HEK293 (cell line): ENCODE data around the gene AP1B1.
"Not testable (repeated sequence)": the region's sequence is repeated elsewhere in the genome, so short reads cannot be mapped to it uniquely, and the experiment has no call there.

Experiments used
- REPIN1 ChIP-seq: fragments of 450-650 bp; formaldehyde crosslinking; IDR thresholded peaks from 2 replicates; pipeline ENCODE4 v1.5.1; 2017; ENCODE audit warnings: missing biosample characterization, missing genetic modification characterization, low read depth
- TCF7L2 ChIP-seq: IDR thresholded peaks from 2 replicates; pipeline ENCODE4 v1.6.1; 2011; ENCODE audit warnings: low read depth, mild to moderate bottlenecking, inconsistent platforms, low read length, moderate library complexity, borderline replicate concordance
- YY1 ChIP-seq: fragments of 450-650 bp; formaldehyde crosslinking; IDR thresholded peaks from 2 replicates; pipeline ENCODE4 v1.5.1; 2018; ENCODE audit warnings: missing biosample characterization, missing genetic modification characterization
- ZBTB21 ChIP-seq: fragments of 450-650 bp; formaldehyde crosslinking; IDR thresholded peaks from 2 replicates; pipeline ENCODE4 v1.5.1; 2017; ENCODE audit warnings: missing biosample characterization, missing genetic modification characterization
- ZNF184 ChIP-seq: fragments of 450-650 bp; IDR thresholded peaks from 2 replicates; pipeline ENCODE4 v1.5.1; 2018; ENCODE audit warnings: missing biosample characterization, mild to moderate bottlenecking, missing genetic modification characterization
- ZNF274 ChIP-seq, 2 experiments: fragments of 200-500 bp in 1 of 2; fragments of 450-650 bp in 1 of 2; sonication (Bioruptor generic) in 1 of 2; formaldehyde crosslinking in 1 of 2; IDR thresholded peaks; 2 replicates each; pipeline versions ENCODE4 v1.5.1 to v1.6.1; 2014 to 2016; ENCODE audit warnings: borderline replicate concordance in 1 of 2, inconsistent platforms in 1 of 2, low read length in 1 of 2, missing biosample characterization in 1 of 2, missing genetic modification characterization in 1 of 2
- ZNF48 ChIP-seq: fragments of 450-650 bp; formaldehyde crosslinking; IDR thresholded peaks from 2 replicates; pipeline ENCODE4 v1.5.1; 2016; ENCODE audit warnings: missing biosample characterization, missing genetic modification characterization
- ZNF529 ChIP-seq: fragments of 450-650 bp; formaldehyde crosslinking; IDR thresholded peaks from 2 replicates; pipeline ENCODE4 v1.5.1; 2017; ENCODE audit warnings: missing genetic modification characterization, missing biosample characterization; ENCODE audit not compliant: insufficient replicate concordance
- TF ChIP-seq, protein P1 (sequence below): fragments of 450-650 bp; formaldehyde crosslinking; IDR thresholded peaks from 2 replicates; pipeline ENCODE4 v1.5.1; 2016; ENCODE audit warnings: missing biosample characterization, missing genetic modification characterization
- TF ChIP-seq, protein P2 (sequence below): fragments of 450-650 bp; formaldehyde crosslinking; IDR thresholded peaks from 2 replicates; pipeline ENCODE4 v1.5.1; 2016; ENCODE audit warnings: missing biosample characterization, missing genetic modification characterization

GRCh38 chr22:29412772-29413171 is 24.4 kb upstream of the AP1B1 start:
- TF ChIP-seq, protein P1, sequence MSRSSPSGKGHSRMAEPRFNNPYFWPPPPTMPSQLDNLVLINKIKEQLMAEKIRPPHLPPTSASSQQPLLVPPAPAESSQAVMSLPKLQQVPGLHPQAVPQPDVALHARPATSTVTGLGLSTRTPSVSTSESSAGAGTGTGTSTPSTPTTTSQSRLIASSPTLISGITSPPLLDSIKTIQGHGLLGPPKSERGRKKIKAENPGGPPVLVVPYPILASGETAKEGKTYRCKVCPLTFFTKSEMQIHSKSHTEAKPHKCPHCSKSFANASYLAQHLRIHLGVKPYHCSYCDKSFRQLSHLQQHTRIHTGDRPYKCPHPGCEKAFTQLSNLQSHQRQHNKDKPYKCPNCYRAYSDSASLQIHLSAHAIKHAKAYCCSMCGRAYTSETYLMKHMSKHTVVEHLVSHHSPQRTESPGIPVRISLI (tag by site-specific recombination), result not testable (repeated sequence)
- not testable (repeated sequence) for TF ChIP-seq ZNF184 (tag by site-specific recombination); ZNF529; YY1; REPIN1 (tag by site-specific recombination); ZNF274 (IDR thresholded peaks at IDR 0.05; ENCODE audit: low read length); ZNF274 (tag by site-specific recombination; IDR thresholded peaks at IDR 0.05; ENCODE audit: borderline replicate concordance); ZNF48 (tag by site-specific recombination); TCF7L2; ZBTB21 (tag by site-specific recombination)
- TF ChIP-seq, protein P2, sequence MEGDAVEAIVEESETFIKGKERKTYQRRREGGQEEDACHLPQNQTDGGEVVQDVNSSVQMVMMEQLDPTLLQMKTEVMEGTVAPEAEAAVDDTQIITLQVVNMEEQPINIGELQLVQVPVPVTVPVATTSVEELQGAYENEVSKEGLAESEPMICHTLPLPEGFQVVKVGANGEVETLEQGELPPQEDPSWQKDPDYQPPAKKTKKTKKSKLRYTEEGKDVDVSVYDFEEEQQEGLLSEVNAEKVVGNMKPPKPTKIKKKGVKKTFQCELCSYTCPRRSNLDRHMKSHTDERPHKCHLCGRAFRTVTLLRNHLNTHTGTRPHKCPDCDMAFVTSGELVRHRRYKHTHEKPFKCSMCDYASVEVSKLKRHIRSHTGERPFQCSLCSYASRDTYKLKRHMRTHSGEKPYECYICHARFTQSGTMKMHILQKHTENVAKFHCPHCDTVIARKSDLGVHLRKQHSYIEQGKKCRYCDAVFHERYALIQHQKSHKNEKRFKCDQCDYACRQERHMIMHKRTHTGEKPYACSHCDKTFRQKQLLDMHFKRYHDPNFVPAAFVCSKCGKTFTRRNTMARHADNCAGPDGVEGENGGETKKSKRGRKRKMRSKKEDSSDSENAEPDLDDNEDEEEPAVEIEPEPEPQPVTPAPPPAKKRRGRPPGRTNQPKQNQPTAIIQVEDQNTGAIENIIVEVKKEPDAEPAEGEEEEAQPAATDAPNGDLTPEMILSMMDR, result not testable (repeated sequence)
